ENCODE results near the gene MYRFL. TPM values are rescaled to one million over a fixed set of nuclear protein-coding genes. Genes with fewer than 3 reads are reported as not detected.
A peak's percentile ranks its signal among the peaks of the same experiment; 100 is the strongest.
"Not testable (repeated sequence)": the region's sequence is repeated elsewhere in the genome, so short reads cannot be mapped to it uniquely, and the experiment has no call there.

MYRFL gene
- polyA plus RNA-seq, 3 donors: 1.7 to 4.0 (median 3.0) TPM

DNA sequence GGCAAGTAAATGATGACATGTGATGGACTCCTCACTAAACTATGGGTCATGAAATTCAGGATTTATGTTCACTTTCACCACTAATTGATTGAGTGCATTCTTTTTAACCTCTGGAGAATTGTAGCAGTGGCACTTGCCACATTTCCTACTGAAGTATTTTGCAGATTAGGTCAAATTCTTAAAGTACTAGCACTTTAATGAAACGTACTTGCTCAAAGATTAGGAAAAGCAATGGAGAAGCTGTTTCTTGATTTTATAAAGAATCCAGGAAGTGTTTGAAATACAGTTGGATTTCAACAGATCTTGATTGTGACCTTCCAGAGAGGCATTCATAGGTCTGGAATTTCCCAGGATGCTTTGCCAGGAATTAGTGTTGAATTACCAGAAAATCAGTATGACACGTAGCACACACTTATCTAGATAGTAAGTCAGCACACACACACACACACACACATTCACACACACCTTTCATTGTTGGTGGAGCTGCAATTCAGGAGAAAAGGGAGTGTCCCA, 162.6 kb downstream of the MYRFL start:
- peak; percentile 76 for DNase-seq

GRCh38 chr12:69988481-69989321, 163.7 kb downstream of the MYRFL start:
- DNase-seq: no peak

- peak; percentile 23 for DNase-seq
Observed at GRCh38 chr12:69991690-69992288, 166.8 kb downstream of the MYRFL start.

DNA sequence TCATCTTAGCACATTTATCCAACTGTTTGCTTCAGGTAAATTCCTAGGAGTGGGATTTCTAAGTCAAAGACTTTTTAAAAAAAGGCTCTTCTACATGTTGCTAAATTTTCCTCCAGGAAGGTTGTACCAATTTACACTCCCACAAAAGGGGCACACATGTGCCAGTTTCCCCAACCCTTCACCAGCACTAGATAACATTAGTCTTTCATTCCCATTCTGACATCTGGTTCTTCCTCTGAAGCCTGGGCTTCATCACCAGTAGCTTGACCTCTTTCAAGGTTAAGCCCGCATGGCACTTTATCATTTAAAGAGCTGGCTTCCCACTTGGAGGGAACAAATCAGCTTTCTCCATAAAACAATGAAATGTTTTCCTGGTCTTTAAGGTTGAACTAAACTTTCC, 168.4 kb downstream of the MYRFL start:
- DNase-seq: no peak

DNA sequence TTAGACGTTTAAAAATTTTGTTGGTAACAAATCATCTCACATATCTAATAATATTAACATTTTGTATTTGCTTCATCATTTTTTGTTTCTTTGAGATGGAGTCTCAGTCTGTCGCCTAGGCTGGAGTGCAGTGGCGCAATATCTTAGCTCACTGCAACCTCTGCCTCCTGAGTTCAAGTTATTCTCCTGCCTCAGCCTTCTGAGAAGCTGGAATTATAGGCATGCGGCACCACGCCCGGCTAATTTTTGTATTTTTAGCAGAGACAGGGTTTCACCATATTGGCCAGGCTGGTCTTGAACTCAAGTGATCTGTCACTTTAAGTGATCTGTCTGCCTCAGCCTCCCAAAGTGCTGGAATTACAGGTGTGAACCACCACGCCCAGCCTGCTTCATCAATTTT, 169.1 kb downstream of the MYRFL start:
- not testable (repeated sequence) for DNase-seq

DNA sequence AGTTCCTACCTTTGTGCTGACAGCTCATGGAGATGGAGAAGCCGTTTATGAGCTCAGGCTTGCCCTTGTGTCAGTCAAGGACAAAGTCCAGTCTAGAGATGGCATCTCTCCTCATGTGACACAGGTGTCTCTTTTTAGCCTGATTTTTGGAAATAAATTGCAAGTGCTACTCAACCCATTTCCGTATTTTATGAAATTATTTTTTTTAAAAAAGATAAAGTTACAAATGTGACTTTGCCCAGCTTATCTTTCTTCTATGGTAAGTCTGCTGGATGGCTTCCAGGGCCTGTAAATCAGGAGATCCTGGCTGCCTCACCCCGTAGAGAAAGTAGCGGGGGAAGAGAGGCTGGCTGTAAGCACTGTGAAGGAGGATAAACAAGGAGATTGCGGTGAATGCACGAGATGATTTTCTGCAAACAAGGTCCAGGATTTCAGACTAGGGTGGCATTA, 169.7 kb downstream of the MYRFL start:
- DNase-seq: no peak

DNA sequence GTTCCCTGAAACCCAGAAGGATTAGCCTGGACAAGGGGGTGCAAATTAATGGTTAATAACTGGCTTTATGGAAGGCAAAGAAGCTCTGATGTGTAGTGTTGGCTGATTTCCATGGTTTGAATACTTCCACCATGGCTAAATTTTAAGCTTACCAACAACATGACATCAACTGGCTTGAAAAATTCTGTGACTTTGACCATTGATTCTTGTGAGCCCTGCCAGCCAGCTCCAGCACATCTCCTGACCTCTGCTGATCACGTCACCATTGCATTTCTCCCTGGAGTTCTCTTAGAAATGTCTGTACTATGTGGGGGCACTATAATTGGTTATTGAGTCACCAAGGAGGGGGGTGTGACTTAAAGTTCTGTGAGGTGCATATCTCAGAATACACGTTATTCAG, 171.2 kb downstream of the MYRFL start:
- no peak for DNase-seq

DNA sequence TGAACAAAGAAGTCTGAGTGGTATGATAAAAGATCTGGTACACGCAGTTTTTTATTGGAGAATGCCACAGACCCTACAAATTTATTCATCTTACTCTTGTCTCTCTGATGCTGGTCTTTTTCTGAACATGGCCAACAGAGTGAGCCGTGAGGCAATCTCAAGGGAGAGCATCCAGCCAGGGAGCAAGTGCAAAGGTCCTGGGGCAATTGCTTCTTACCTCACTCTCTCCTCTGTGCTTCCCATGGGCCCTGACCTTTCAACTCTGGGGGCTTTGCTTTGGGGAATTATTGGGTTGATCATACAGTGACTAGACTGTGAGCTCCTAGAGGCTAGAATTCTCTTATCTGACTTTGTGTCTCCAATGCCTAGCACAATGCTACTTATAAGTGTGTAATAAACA, 171.7 kb downstream of the MYRFL start:
- DNase-seq: no peak

DNA sequence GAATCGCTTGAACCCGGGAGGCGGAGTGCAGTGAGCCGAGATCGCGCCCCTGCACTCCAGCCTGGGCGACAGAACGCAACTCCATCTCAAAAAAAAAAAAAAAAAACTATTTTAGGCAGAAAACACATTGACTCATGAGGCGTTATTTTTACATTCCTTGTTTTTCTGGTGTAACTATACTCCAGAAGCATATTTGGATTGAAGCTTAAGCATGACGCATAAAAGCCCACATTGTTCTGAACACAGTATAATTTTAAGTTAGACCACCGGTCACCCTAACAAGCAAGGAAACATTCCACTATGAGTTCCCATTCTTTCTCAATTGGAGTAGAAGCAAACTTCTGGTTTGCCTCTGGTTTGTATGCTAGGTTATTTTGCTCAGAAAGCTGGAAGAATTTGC, 173.0 kb downstream of the MYRFL start:
- DNase-seq: no peak

DNA sequence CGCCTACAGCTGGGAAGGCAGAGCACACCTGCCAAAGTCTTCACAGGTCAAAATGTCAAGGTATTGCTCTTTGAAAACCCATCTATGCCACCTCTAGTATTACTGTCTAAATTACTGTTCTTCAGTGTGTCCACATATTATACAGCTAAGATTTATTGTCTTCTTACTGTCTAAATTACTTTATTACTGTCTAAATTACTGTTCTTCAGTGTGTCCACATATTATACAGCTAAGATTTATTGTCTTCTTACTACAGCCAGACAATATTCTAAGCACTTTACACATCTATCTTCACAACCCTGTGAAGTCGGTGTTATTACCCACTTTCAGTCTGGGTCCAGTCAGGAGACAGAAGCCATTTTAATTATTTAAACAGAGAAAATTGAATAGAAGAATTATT, 173.9 kb downstream of the MYRFL start:
- DNase-seq: no peak

DNA sequence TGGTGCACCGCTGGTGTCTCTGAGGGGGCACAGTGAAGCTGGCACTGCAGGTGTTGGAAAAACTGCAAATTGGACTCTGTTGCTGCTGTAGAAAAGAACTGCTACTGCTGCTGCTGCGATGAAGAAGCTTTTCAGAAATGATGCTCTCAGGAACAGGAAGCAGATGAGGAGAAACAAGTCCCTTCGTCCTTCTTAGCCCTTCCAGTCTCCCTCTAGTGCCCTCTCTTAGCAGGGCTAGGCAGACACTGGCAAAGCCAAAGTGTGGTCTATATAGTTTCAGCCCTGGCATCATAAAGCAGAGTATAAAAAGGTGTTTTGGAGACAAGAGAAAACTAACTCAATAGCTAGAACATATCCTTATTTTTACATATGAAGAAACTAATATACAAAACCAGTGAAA, 174.5 kb downstream of the MYRFL start:
- no peak for DNase-seq

DNA sequence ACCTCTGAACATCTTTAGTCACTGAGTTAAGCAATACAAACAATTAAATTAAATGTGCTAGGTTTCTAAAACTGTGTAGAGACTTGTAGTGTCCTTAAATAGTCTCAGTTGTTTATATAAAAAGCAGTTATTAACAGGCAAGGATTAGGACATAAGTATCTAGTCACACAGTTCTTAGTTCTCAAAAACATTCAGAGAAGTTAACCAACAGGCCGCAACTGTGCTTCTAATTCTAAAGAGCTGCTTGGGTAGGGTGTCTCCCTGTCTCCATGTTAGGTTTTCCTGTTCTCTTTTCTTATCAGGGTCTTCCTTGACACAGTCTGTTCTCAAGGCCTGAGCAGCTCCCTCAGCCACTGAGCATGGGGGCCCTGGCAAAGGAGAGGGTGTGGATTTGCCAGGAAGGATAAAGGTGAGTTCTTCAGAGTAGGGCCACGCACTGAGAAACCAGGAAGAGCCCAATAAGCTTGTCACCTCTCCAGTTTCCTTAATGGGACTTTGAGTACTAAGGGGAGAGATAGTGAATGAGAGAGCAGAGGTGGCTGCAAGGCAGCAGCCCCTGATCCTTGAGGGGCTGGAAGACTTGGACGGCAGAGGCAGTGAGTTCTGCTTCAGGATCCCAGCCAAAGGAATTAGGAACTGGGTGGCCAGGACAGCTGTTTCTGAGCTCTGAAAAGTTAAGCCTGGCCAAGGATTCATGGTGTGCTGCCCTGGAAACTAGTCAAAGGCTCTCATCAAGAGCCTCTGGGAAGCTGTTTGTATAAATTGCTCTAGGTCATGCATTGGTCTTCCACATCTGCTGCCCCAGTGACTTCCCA, 177.3 kb downstream of the MYRFL start:
- DNase-seq: peak; percentile 20

GRCh38 chr12:70002912-70003255, 177.9 kb downstream of the MYRFL start:
- DNase-seq: no peak

- DNase-seq: no peak
Observed at GRCh38 chr12:70005864-70006618, 181.0 kb downstream of the MYRFL start.

- no peak for DNase-seq
Observed at GRCh38 chr12:70006619-70006973, 181.6 kb downstream of the MYRFL start.

- DNase-seq: no peak
Observed at GRCh38 chr12:70007687-70008086, 182.7 kb downstream of the MYRFL start.

Other genes starting within 250 kb of the MYRFL start
- gene CCT2, start 239.8 kb upstream of the MYRFL start, polyA plus RNA-seq (ENCODE audit: insufficient read length in 3 of 3): 100 to 1,000 TPM; 251 to 277 (median 253) TPM
- under 1 TPM in 1 of 3 donors, not detected in 2; 0.09 TPM for gene LRRC10, start 214.3 kb upstream of the MYRFL start, polyA plus RNA-seq (ENCODE audit: insufficient read length in 3 of 3)
- under 1 TPM; 0.25 to 0.55 (median 0.36) TPM for gene BEST3, start 125.9 kb upstream of the MYRFL start, polyA plus RNA-seq (ENCODE audit: insufficient read length in 3 of 3)
- gene RAB3IP, start 86.4 kb upstream of the MYRFL start, polyA plus RNA-seq (ENCODE audit: insufficient read length in 3 of 3): 10 to 100 TPM; 54.7 to 81.6 (median 64.6) TPM